Measurements from ENCODE around the gene C19orf38.

DNA sequence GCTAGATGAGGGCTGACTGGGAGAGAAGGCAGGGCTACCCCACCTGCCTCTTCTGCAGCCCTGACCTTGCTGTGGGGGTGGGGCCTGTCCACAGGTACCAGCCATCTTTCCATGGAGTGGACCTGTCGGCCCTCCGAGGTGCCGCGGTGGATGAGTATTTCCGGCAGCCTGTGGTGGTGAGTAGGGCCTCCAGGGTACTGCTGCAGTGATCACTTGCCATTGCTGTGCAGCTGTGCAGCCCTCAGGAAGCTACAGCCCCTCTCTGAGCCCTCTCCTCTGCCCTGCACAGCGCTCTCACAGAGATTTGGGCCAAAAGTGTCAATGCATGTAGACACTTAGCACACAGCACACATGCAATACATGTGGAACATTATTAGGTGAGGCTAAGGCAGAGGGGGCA lies 68.4 kb downstream of the C19orf38 start:
- TF ChIP-seq, protein P1, sequence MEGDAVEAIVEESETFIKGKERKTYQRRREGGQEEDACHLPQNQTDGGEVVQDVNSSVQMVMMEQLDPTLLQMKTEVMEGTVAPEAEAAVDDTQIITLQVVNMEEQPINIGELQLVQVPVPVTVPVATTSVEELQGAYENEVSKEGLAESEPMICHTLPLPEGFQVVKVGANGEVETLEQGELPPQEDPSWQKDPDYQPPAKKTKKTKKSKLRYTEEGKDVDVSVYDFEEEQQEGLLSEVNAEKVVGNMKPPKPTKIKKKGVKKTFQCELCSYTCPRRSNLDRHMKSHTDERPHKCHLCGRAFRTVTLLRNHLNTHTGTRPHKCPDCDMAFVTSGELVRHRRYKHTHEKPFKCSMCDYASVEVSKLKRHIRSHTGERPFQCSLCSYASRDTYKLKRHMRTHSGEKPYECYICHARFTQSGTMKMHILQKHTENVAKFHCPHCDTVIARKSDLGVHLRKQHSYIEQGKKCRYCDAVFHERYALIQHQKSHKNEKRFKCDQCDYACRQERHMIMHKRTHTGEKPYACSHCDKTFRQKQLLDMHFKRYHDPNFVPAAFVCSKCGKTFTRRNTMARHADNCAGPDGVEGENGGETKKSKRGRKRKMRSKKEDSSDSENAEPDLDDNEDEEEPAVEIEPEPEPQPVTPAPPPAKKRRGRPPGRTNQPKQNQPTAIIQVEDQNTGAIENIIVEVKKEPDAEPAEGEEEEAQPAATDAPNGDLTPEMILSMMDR (IDR thresholded peaks at IDR 0.05), result no peak
- no peak for TF ChIP-seq ZFX (IDR thresholded peaks at IDR 0.05; ENCODE audit: borderline replicate concordance)
